ENCODE measurements around the gene ELP4. TPM values are rescaled to one million over a fixed set of nuclear protein-coding genes. Genes with fewer than 3 reads are reported as not detected.
"Not testable (repeated sequence)": the region's sequence is repeated elsewhere in the genome, so short reads cannot be mapped to it uniquely, and the experiment has no call there.

Gene ELP4
- total RNA-seq, 1 donor from 2014 or later: 16.6 TPM

DNA sequence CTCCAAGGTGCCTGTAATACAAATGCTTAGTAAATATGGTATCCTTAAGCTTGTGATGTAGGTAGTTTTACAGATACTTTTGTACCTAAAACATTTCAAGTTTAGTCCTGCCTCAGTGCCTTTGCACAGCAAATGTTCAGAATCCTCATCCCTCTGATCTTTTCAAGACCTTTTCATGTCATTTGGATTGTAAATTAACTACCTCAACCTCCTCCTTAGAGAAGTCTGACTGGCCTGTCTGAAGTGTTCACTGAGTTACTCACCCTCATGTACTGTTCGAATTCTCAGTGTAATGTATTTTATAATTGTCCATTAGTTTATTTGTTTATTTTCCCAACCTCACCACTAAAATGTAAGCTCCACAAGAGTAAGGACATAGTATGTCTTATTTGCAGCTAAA, 147.5 kb downstream of the ELP4 start:
- DNase-seq: no peak
- Histone ChIP-seq H3K27me3 (no peaks in the 10 kb centered on the region), H3K4me3 (no peak overlapping the region), H3K4me1 (no peaks in the 10 kb centered on the region), H3K9me3 (no peaks in the 10 kb centered on the region), H3K36me3 (no peaks in the 10 kb centered on the region), H3K27ac (no peak overlapping the region)
- ATAC-seq: no peak
- no peak for TF ChIP-seq CTCF (IDR thresholded peaks at IDR 0.05)
- intact Hi-C loops (cut with DNase I): no loop called here

DNA sequence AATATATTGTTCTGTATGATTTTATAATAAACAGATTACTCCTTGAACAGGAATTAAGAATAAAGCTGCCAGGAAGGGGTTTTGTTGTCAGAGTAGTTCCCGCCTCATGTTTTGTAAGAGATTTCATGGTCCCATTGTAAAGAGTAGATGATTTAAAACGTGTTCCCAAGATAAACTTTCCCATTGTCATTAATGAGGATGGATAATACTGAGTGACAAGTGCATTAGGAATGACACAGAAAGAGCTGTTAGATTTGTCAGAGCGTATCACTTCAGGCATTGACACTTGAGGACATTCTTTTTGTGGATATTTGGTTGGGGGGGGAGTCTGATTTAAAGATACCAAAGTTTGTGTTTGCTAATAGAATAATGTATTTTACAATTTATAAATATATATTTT, 154.6 kb downstream of the ELP4 start:
- TF ChIP-seq CTCF (IDR thresholded peaks at IDR 0.05): no peak
- Histone ChIP-seq H3K4me3 (no peak overlapping the region), H3K36me3 (no peaks in the 10 kb centered on the region), H3K9me3 (no peaks in the 10 kb centered on the region), H3K27me3 (no peaks in the 10 kb centered on the region), H3K27ac (no peak overlapping the region), H3K4me1 (no peaks in the 10 kb centered on the region)
- DNase-seq: no peak
- intact Hi-C loops (cut with DNase I): no loop called here
- ATAC-seq: no peak

- intact Hi-C loops (cut with DNase I): no loop called here
- TF ChIP-seq CTCF (IDR thresholded peaks at IDR 0.05): no peak
- Histone ChIP-seq H3K36me3 (no peaks in the 10 kb centered on the region), H3K9me3 (no peaks in the 10 kb centered on the region), H3K27ac (no peak overlapping the region), H3K4me3 (no peak overlapping the region), H3K4me1 (no peaks in the 10 kb centered on the region), H3K27me3 (no peaks in the 10 kb centered on the region)
- DNase-seq (no peak), ATAC-seq (no peak)
Measured at GRCh38 chr11:31664954-31665353, 155.4 kb downstream of the ELP4 start.

DNA sequence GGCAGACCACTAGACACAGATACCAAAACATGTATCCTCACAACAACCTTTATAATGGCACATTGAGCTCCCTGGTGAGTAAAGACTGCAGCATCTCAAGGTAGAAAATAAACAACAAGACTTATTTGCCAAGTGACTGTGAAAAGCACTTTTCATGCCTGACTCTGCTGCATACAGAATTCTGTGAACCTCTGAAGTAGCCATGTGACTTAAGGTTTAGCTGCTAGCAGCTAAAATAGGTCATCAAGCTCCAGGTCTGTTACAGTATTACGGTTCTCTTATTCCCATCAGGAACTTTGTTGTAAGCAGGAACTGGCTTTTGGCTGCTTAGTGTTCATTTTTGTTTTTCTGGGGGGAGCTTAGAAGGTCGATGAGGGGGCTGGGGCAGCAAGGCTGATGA, 162.1 kb downstream of the ELP4 start:
- no peaks in the 10 kb centered on the region for H3K4me1 ChIP-seq
- no peak overlapping the region for H3K4me3 ChIP-seq
- no peaks in the 10 kb centered on the region for H3K36me3 ChIP-seq
- DNase-seq (no peak), ATAC-seq (no peak)
- no peaks in the 10 kb centered on the region for H3K9me3 ChIP-seq
- intact Hi-C loops (cut with DNase I): no loop called here
- TF ChIP-seq CTCF (IDR thresholded peaks at IDR 0.05): no peak
- no peaks in the 10 kb centered on the region for H3K27me3 ChIP-seq
- H3K27ac ChIP-seq: no peak overlapping the region

GRCh38 chr11:31673108-31673507, 163.5 kb downstream of the ELP4 start:
- H3K27me3 ChIP-seq; H3K36me3 ChIP-seq; H3K27ac ChIP-seq; H3K9me3 ChIP-seq; ATAC-seq; H3K4me3 ChIP-seq; H3K4me1 ChIP-seq; DNase-seq; intact Hi-C loops (cut with DNase I): not testable (repeated sequence)

DNA sequence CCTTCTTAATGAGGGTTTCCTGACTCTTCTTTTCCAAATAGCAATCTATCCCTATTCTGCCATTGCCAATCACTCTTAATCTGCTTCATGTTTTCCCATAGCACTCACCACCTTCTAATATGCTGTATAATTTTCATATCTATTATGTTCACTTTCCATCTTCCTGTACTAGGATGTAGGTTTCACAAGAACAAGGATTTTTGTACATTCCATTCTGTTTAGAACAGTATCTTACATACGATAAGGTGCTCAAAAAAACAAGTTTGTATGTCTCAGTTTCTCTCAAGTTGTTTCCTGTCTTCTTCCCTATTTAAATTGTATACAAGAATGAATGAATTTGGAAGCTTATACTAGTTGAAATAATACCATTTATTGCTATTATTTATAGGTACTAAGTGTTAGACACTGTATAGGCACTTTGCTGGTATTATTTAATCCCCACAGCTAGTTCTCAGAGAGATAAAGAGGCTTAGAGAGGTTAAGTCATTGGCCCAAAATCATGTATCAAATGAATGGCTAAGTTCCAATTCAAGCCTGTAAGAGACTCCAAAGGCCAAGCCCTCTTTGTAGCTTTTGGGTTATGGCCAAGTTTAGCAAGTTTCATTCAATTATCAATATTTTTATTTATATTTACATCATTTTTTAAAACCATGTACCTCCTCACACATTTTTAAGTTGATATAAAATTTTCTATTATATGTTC, 166.9 kb downstream of the ELP4 start:
- no peak for TF ChIP-seq CTCF (IDR thresholded peaks at IDR 0.05)
- Histone ChIP-seq H3K36me3 (no peaks in the 10 kb centered on the region), H3K27me3 (no peaks in the 10 kb centered on the region), H3K27ac (no peak overlapping the region), H3K4me3 (no peak overlapping the region), H3K4me1 (no peaks in the 10 kb centered on the region), H3K9me3 (no peaks in the 10 kb centered on the region)
- DNase-seq (no peak), ATAC-seq (no peak)
- intact Hi-C loops (cut with DNase I): no loop called here
